NCI-H82 (cell line): ENCODE data around the gene KCNIP2.
"Not testable (repeated sequence)": the region's sequence is repeated elsewhere in the genome, so short reads cannot be mapped to it uniquely, and the experiment has no call there.

Source experiments
- DNase-seq: peaks from one replicate; lab custom pipeline; 2025; lab: John Stamatoyannopoulos, UW

The KCNIP2 gene

DNA sequence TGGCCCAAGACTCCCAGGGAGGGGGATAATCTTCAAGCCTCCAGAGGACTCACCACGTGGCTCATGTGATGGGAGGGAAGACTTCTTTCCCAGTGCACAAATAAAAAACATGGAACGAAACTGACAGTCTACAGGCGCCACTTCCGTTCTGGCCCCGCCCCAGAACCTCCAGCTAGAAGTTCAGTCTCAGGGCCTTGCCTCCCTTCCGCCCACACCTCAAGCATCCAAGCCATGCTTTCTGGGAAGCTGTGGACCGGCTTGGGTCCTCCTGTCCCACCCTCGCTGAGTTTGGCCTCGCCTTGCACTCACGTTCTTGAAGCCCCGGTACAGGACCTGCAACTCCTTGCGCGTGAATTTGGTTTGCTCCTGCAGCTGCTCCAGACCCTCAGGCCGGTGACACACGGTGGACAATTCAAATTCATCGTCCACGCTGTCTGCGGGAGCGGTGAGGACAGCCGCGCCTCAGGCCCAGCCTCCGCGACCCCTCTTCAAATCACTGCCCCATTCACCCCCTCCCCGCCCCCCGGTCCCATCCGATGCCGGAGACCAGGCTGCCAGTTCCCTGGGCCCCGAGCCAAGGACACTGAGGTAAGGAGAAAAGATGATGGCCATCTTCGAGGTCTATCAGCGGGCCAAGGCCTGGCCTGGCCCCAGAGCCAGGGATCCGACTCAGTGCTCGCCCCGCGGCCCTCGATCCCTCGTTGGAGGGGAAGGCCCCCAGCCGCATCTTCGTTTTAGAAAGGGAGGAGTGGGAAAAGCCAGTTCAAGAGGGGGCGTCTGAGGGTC lies 14.6 kb downstream of the KCNIP2 start:
- DNase-seq, result peak; percentile 49

- DNase-seq, result no peak
Observed at GRCh38 chr10:101827919-101828600, 15.5 kb downstream of the KCNIP2 start.

DNA sequence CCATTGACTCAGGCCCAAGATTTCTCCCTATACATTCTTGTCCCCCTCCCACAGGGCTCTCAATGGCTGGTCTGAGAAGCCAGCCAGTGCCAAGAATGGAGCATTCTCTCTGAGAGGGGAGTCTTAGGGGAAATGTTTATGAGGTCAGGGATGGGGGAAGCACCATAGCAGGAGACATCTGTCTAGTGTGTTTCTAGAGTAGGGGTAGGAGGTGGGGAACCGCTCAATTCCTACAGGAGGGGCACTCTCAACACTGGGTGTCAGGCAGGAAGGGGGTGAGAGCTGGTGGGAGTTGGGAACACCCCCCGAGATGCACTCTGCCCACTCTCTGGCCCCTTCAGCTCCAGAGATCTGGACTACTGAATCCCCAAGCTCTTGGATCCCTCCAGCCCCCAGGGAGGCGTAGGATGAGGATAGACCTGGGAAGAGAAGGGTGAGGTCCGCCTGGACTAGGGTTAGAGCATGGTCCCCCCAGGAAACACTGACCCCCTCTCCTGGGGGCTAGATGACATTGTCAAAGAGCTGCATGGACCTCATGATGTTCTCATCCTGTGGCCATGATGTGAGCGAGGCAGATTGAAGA lies 16.7 kb downstream of the KCNIP2 start:
- DNase-seq, result no peak

DNA sequence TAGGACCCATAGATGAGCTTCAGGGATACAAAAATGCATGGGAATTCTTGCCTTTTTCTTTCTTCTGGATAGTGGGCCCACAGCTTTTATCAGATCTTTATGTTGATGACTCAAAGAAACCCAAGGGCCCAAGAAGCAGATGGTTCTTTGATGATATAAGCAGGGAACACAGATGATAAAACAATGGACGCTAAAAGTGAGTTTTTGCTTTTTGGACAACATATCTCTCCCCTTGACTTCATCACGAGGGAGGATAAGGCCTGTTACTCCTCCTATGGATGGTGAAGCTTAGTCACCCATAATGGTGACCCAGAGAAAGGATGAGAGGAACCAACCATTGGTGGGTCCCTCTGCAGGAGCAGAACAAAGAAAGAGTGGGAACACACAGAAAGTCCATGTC lies 18.9 kb downstream of the KCNIP2 start:
- DNase-seq, result no peak

DNA sequence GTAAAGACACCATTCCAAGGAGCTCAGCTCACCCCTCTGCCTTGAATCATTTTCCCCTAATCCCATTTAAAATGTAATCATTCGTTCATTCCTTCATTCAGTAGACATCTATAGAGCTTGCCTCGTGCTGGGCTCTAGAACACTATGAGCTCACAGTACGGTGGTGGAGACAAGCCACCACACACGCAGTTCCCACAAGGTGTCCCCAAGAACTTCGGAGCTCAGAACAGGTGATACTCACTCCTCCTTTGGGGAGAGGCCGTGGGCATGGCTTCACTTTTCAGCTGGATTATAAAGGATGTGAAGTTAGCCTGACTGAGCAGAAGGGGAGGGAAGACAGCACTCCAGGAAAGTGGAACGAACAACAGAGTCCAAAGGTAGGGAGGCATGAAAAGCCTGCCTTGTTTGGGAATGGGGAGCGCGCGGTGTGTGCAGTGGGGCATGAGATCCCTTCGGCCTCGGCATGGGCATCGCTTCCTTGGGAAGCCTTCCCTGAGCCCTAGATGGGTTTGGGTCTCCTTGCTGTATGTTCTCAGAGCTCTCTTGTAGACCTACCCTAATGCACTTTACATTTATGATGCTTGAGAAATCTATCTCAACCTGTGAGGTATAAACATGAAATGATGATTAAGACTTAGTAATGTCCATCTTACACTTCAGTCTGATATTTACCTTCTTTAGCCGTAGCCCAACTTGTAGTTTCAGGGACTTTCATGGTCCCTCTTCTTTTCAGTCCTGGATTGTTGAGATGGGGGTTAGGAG lies 24.5 kb downstream of the KCNIP2 start:
- DNase-seq, result peak; percentile 89

DNA sequence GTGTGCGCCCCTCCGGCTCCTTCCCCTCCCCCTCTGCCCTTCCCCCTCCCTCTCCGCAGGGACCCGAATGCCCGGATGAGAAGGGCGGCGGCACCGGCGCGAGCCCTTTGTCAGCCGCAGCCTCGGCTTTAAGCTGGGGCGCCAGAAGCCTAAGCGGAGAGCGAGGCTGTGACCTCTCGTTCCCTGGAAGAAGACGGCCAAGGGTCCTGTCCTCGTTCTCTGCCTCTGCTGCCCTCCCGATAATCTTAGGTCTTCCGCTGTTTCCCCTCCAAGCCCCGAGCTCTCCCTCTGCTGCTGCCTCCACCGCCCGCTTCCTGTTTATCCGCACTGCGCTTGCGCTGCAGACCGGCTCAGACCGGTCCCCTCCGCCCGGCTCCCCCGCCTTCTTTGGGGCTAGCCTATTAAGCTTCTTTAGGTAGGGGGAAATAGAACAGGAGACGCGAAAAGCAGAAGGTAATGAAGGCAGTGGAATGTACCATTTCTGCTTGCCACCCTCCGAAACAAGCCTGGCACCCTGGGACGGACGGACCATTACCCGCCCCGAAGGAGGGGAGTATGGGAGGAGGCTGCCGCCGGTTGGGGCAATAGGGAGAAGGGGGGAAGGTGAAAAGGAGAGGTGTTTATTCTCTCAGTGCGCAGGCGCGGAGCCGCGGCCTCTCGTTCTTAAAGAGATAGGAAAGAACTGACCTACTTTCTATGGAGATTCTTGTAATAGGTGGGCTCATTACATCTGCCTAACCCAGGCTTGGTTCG lies 25.3 kb downstream of the KCNIP2 start, which contains the start of gene OGA:
Gene OGA, minus strand, starts transcription at position 326 of the 753 bp plus-strand sequence. CDS start 422 bp downstream, outside the sequence.
- DNase-seq, result peak; percentile 99

- peak; percentile 81 for DNase-seq
Observed at GRCh38 chr10:101817337-101818118, 26.1 kb downstream of the KCNIP2 start.

GRCh38 chr10:101816913-101817336 lies 26.7 kb downstream of the KCNIP2 start:
- no peak for DNase-seq

- no peak for DNase-seq
Observed at GRCh38 chr10:101816376-101816775, 27.2 kb downstream of the KCNIP2 start.

GRCh38 chr10:101814466-101815071 lies 29.0 kb downstream of the KCNIP2 start:
- no peak for DNase-seq

DNA sequence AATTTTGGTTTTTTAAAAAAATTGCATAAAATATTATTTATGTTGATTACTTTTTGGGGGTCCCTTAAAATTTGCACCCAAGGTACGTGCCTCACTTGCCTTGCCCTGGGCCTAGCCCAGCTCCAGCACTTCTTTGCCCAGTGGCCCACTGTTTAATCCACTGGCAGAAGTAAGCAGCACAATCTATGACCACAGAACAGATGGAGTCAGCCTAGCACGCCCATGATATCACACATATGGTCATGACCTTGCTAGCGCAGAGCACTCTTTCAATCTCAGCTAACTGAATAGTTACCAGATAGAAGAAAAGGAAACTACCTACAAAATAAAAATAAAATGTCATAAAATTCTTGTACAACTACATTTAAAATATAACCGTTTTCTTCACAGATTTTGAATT lies 31.0 kb downstream of the KCNIP2 start:
- peak; percentile 43 for DNase-seq

DNA sequence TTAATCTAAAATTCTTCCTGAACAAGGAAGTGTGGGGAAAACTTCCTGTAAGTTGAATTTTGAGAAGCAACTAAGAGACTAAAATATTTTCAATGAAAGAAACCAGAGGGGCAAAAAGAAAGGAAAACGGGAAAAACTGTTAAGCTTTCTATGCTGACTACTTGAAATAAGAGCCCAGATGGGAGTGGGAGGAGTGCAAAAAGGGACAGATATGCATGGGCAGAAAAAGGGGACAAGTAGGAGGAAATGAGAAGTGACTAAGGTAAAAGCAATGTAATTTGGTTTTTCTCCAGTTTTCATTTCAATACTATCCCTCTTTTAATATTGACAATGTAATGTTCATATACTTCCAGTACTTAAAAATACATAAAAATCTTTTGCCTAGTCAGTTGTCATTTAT lies 36.4 kb downstream of the KCNIP2 start:
- no peak for DNase-seq

- no peak for DNase-seq
Observed at GRCh38 chr10:101803511-101803910, 40.1 kb downstream of the KCNIP2 start.

DNA sequence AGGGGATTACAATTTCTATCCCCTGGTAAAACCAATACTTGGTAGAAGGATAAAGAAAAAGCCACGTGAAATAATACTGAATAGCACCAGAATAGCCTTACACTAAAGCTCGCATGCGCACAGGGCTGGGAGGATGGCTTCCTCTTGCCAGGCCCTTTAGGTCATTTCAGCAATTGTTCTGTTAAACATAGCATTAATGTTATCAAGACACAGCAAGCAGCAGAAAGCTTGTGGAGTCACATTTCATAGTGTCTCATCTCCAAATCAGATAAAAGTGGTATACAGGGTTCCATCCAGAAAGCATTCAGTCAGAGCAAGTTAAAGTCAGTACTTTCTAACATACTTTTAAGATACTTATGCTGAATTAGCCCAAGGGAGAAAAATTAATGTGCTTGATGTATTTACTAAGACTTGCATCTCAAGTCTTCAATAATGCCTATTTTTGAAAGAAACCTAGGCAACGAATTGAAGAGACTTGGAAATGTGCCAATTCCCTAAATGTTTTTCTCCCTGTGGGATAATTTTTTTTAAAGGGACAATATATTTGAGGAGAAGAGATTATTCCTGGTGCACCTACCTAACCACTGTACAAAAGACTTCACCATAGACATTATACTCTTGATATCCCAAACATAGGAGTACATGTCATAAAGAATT lies 46.1 kb downstream of the KCNIP2 start:
- DNase-seq, result no peak

GRCh38 chr10:101793526-101793925 lies 50.1 kb downstream of the KCNIP2 start:
- DNase-seq, result no peak

DNA sequence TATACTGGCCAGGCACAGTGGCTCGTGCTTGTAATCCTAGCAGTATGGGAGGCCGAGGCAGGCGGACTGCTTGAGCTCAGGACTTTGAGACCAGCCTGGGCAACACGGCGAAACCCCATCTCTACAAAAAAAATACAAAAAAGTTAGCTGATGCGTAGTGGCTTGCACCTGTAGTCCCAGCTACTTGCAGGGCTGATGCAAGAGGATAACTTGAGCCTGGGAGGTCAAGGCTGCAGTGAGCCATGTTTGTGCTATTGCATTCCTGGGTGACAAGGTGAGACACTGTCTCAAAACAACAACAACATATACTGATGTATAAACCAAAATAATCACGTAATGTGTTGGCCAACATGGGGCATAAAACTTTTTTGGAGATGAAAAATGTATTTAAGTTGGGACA lies 53.9 kb downstream of the KCNIP2 start:
- DNase-seq, result no peak

DNA sequence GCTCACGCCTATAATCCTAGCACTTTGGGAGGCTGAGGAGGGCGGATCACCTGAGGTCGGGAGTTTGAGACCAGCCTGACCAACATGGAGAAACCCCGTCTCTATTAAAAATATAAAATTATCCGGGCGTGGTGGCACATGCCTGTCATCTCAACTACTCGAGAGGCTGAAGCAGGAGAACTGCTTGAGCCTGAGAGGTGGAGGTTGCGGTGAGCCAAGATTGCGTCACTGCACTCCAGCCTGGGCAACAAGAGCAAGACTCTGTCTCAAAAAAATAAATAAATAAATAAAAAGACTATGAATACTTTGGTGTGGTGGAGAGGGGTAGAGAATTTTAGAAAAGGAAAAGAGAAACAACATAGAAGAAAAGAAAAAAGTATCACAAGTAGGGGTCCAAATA lies 54.4 kb downstream of the KCNIP2 start:
- DNase-seq, result not testable (repeated sequence)

- DNase-seq, result no peak
Observed at GRCh38 chr10:101785801-101786200, 57.8 kb downstream of the KCNIP2 start.

DNA sequence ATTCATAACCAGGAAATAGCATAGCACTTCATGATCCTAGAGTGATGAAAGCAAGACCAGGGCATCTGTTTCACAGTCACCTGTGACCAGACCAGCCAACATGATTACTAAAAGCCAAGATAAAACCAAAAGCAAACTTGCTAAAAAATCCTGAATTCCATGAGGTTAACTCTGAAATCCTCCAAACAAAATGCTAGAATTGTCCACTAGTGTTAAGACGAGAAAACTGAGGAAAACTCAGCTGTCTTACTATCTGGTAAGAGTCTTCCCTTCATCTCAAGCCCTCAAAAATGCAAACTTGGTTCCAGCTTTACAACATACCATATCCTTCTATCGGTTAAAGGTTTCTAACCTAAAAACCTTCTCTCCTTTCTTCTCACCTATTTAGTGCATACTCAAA lies 59.0 kb downstream of the KCNIP2 start:
- DNase-seq, result no peak

DNA sequence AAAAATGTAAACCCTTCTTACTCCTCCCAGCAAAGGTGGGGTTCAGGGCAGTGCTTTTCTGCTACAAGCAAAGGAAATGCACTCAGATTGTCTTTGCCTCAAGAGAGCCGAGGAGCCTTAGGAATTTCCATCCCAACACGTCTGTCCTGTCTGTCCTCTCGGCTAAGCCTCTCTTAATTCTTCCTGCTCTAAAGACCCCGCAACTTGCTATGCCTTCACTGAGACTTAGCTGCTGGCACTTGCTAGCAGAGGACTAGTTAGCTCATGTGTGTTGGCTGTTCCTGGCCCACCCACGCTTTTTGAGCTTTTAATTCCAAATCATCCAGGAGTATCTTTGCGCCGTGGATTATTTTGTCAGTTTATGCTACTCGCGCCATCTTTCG lies 59.9 kb downstream of the KCNIP2 start:
- DNase-seq, result peak; percentile 77
